ENCODE measurements around the gene CDK6. TPM values are rescaled to one million over a fixed set of nuclear protein-coding genes. Genes with fewer than 3 reads are reported as not detected.

The CDK6 gene
- total RNA-seq, 2 donors from 2014 or later = 28.5 to 36.6 TPM

DNA sequence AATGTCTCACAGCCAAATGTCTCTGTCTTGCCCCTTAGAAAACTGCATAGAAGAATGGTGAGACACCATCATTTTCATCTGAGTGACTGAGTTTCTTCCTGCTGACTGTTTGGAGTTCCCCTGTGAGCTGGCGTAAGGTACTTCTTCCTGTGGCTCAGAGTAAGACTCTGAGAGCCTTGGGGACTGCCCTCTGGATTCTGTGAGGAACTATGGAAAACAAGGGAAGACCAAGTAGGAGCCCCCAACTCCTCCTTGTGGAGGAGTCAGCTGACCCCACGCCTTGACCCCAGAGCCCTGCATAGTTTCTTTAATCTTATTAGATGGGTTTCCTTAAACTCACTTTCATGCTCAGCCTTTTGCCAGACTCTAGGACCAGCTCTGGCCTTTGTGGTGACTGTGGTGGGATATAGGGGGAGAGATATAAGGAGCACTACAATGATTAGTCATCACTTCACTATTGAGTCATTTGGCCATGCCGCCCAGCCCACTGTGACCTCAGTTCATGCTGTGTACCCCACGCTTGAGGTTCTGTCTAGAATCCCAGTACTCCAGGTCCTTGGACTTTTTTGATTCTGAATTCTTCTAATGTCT is 194.4 kb downstream of the CDK6 start:
- no peaks in the 10 kb centered on the region for H3K36me3 Mint-ChIP-seq (ENCODE audit: low read depth)
- H3K4me1 Mint-ChIP-seq = peaks cover 14% of the 10 kb centered on the region
- TF ChIP-seq CTCF (conservative IDR thresholded peaks at IDR 0.05) = no peak
- peak overlapping the region; percentile 6 for H3K27ac ChIP-seq (ENCODE audit: low read depth, low read length)
- no peak overlapping the region for H3K27ac Mint-ChIP-seq
- 91 to 100% methylated on average over 3 to 4 of the region's 4 CpGs for WGBS, 2 experiments (ENCODE audit: insufficient coverage in 1 of 2, insufficient read length in 1 of 2)
- H3K36me3 ChIP-seq (ENCODE audit: control insufficient read depth, insufficient read depth, low read length) = no peaks in the 10 kb centered on the region
- no peaks in the 10 kb centered on the region for H3K9me3 Mint-ChIP-seq
- no peaks in the 10 kb centered on the region for H3K27me3 ChIP-seq (ENCODE audit: control insufficient read depth, insufficient read depth, low read length, poor library complexity, severe bottlenecking)
- no peak overlapping the region for H3K4me3 Mint-ChIP-seq
- no peaks in the 10 kb centered on the region for H3K4me1 ChIP-seq (ENCODE audit: control insufficient read depth, insufficient read depth, low read length)
- H3K27me3 Mint-ChIP-seq (ENCODE audit: insufficient read depth) = no peaks in the 10 kb centered on the region
- H3K4me3 ChIP-seq (ENCODE audit: low read length) = no peak overlapping the region
- no peak overlapping the region for H3K9ac ChIP-seq (ENCODE audit: extremely low read depth, low read length, poor library complexity, severe bottlenecking)
- no peaks in the 10 kb centered on the region for H3K9me3 ChIP-seq (ENCODE audit: control insufficient read depth, low read length)
- DNase-seq = no peak

DNA sequence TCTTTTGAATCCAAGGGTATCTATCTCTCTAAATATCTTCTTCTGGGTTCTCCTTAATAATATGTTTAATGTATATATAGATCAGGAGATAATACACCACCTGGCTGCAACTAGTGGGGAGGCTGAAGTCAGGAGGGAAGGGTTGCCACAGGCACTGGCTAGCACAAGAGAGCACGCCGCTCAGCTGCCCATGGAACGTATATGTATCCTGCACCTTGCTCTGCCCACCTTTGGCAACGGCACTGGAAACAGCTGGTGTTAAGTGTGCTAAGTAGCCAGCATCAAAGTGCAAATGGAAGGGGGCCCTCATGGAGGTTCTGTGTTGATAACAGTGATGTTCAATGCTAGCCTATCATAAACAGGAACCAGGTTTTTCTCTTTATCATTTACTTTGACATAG is 196.4 kb downstream of the CDK6 start:
- Histone ChIP-seq H3K9ac (ENCODE audit: extremely low read depth, low read length, poor library complexity, severe bottlenecking) (no peak overlapping the region), H3K27ac (ENCODE audit: low read depth, low read length) (no peak overlapping the region), H3K4me1 (ENCODE audit: control insufficient read depth, insufficient read depth, low read length) (peaks cover 7% of the 10 kb centered on the region), H3K27me3 (ENCODE audit: control insufficient read depth, insufficient read depth, low read length, poor library complexity, severe bottlenecking) (no peaks in the 10 kb centered on the region), H3K36me3 (ENCODE audit: control insufficient read depth, insufficient read depth, low read length) (no peaks in the 10 kb centered on the region), H3K9me3 (ENCODE audit: control insufficient read depth, low read length) (no peaks in the 10 kb centered on the region), H3K4me3 (ENCODE audit: low read length) (no peak overlapping the region)
- no peak overlapping the region for H3K4me3 Mint-ChIP-seq
- H3K27me3 Mint-ChIP-seq (ENCODE audit: insufficient read depth) = no peaks in the 10 kb centered on the region
- H3K9me3 Mint-ChIP-seq = no peaks in the 10 kb centered on the region
- DNase-seq = no peak
- no peaks in the 10 kb centered on the region for H3K36me3 Mint-ChIP-seq (ENCODE audit: low read depth)
- no peak for TF ChIP-seq CTCF (conservative IDR thresholded peaks at IDR 0.05)
- H3K4me1 Mint-ChIP-seq = peaks cover 10% of the 10 kb centered on the region
- 99% methylated on average over 4 of the region's 4 CpGs; no CpG with 5 or more reads in 1 of the 2 experiments for WGBS, 2 experiments (ENCODE audit: insufficient coverage in 1 of 2, insufficient read length in 1 of 2)
- H3K27ac Mint-ChIP-seq = no peak overlapping the region

DNA sequence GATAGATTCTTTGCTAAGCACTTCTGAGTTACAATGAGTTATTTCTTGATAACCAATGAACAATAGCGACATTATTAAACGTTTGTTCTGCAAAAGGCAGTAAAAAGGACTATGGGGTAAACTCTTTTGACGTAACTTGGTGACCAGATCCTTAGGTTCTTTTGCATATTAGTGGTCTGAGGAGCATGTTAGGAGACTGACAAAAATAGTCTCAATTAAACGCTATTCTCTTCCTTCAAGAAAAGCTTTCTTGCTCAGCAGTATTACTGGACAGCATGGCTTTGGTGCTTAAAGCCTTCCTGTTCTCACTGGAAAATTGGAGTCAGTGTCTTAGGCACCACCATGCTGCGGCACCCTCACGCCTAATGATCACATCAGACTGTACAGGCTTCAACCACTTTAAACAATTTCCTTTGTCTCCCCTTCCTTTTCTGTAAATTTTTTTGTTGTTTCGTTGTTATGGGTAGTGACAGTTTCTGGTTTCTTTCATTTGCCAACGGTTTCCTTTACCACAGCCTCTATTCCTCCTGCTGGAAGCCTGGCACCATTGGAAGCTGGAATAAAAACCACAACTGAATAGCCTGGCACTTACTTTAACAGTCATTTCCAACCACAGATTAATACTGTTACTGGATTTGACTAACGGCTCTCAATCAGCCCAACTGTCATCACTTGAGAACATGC is 197.0 kb downstream of the CDK6 start:
- no peaks in the 10 kb centered on the region for H3K9me3 Mint-ChIP-seq
- no peaks in the 10 kb centered on the region for H3K9me3 ChIP-seq (ENCODE audit: control insufficient read depth, low read length)
- H3K4me3 Mint-ChIP-seq = no peak overlapping the region
- H3K36me3 Mint-ChIP-seq (ENCODE audit: low read depth) = no peaks in the 10 kb centered on the region
- H3K4me1 Mint-ChIP-seq = peaks cover 12% of the 10 kb centered on the region
- no peak overlapping the region for H3K4me3 ChIP-seq (ENCODE audit: low read length)
- no peaks in the 10 kb centered on the region for H3K36me3 ChIP-seq (ENCODE audit: control insufficient read depth, insufficient read depth, low read length)
- no peak overlapping the region for H3K27ac ChIP-seq (ENCODE audit: low read depth, low read length)
- no peak overlapping the region for H3K27ac Mint-ChIP-seq
- H3K4me1 ChIP-seq (ENCODE audit: control insufficient read depth, insufficient read depth, low read length) = peaks cover 11% of the 10 kb centered on the region
- 95 to 97% methylated on average over 5 to 9 of the region's 9 CpGs for WGBS, 2 experiments (ENCODE audit: insufficient coverage in 1 of 2, insufficient read length in 1 of 2)
- H3K27me3 ChIP-seq (ENCODE audit: control insufficient read depth, insufficient read depth, low read length, poor library complexity, severe bottlenecking) = no peaks in the 10 kb centered on the region
- DNase-seq = no peak
- TF ChIP-seq CTCF (conservative IDR thresholded peaks at IDR 0.05) = no peak
- no peak overlapping the region for H3K9ac ChIP-seq (ENCODE audit: extremely low read depth, low read length, poor library complexity, severe bottlenecking)
- H3K27me3 Mint-ChIP-seq (ENCODE audit: insufficient read depth) = no peaks in the 10 kb centered on the region
